Naive B cell (primary cell): Measurements from ENCODE around the gene KIF24. TPM values are rescaled to one million over a fixed set of nuclear protein-coding genes. Genes with fewer than 3 reads are reported as not detected.
A peak's percentile ranks its signal among the peaks of the same experiment; 100 is the strongest.
"Not testable (repeated sequence)": the region's sequence is repeated elsewhere in the genome, so short reads cannot be mapped to it uniquely, and the experiment has no call there.

ENCODE experiments used
- ATAC-seq, 2 donors: fragments of 150-1000 bp; cut with Tn5 transposase; 2 replicates each; pipeline ENCODE4 v1.10.0; 2021; ENCODE audit warnings: low read depth in 2 of 2, mild to moderate bottlenecking in 2 of 2, moderate library complexity in 2 of 2
- DNase-seq: peaks from one replicate; pipeline ENCODE4 v3.0.0; 2022
- H3K27ac Mint-ChIP-seq, 6 donors: one replicate each; pipeline ENCODE4 v1.8.0; 2020 to 2022; ENCODE audit warnings: mild to moderate bottlenecking in 6 of 6, mixed read lengths in 6 of 6, moderate library complexity in 5 of 6, inconsistent platforms in 2 of 6
- H3K27me3 Mint-ChIP-seq, 3 donors: one replicate each; pipeline ENCODE4 v1.8.0; 2021 to 2022; ENCODE audit warnings: mixed read lengths in 3 of 3, mild to moderate bottlenecking in 1 of 3
- H3K36me3 Mint-ChIP-seq, 2 donors: one replicate each; pipeline ENCODE4 v1.8.0; 2020 to 2022; ENCODE audit warnings: mixed read lengths in 2 of 2, inconsistent platforms in 1 of 2, mild to moderate bottlenecking in 1 of 2
- H3K4me1 Mint-ChIP-seq, 3 donors: one replicate each; pipeline ENCODE4 v1.8.0; 2020 to 2022; ENCODE audit warnings: mixed read lengths in 3 of 3, inconsistent platforms in 1 of 3, mild to moderate bottlenecking in 1 of 3, moderate library complexity in 1 of 3
- H3K4me3 Mint-ChIP-seq, 8 donors: one replicate each; pipeline ENCODE4 v1.8.0; 2020 to 2022; ENCODE audit warnings: mild to moderate bottlenecking in 8 of 8, mixed read lengths in 8 of 8, moderate library complexity in 8 of 8, inconsistent platforms in 2 of 8
- H3K9me3 Mint-ChIP-seq, 7 donors: one replicate each; pipeline ENCODE4 v1.8.0; 2020 to 2022; ENCODE audit warnings: mixed read lengths in 7 of 7, mild to moderate bottlenecking in 5 of 7, inconsistent platforms in 2 of 7, moderate library complexity in 1 of 7
- polyA plus RNA-seq, 6 donors: library from polyadenylated mRNA; unstranded; fragments of 300-500 nt; fragmentation: Illumina TruSeq; gene quantifications; one replicate each; pipeline ENCODE4 v1.2.3, GENCODE V29; 2021; ENCODE audit warnings: low read depth in 6 of 6

KIF24 gene
- polyA plus RNA-seq, 6 donors from 2014 or later: 0.07 to 0.21 (median 0.12) TPM; not detected in 1

GRCh38 chr9:34332076-34332964 lies 3.3 kb upstream of the KIF24 start:
- H3K27ac Mint-ChIP-seq: peak overlapping the region; percentile 26 to 82 (median 54)
- ATAC-seq: no peak

GRCh38 chr9:34331196-34331595 lies 2.1 kb upstream of the KIF24 start:
- Mint-ChIP-seq H3K9me3 (no peaks in the 10 kb centered on the region), H3K36me3 (no peaks in the 10 kb centered on the region), H3K27me3 (no peaks in the 10 kb centered on the region), H3K27ac (peak overlapping the region in 2 of 6 donors; percentile 64 to 79), H3K4me3 (peak overlapping the region in 6 of 8 donors; percentile 29 to 87 (median 44)), H3K4me1 (peaks cover 25 to 34% (median 25%) of the 10 kb centered on the region in 3 donors)
- DNase-seq (peak; percentile 21), ATAC-seq (no peak)

More at GRCh38 chr9:34332076-34332964, 3.3 kb upstream of the KIF24 start:
- H3K9me3 Mint-ChIP-seq: no peaks in the 10 kb centered on the region
- H3K27me3 Mint-ChIP-seq: no peaks in the 10 kb centered on the region
- peak overlapping the region in 2 of 8 donors; percentile 26 to 87 for H3K4me3 Mint-ChIP-seq
- no peaks in the 10 kb centered on the region for H3K36me3 Mint-ChIP-seq
- peaks cover 25 to 34% (median 25%) of the 10 kb centered on the region in 3 donors for H3K4me1 Mint-ChIP-seq
- no peak for DNase-seq

- no peaks in the 10 kb centered on the region for H3K9me3 Mint-ChIP-seq
- ATAC-seq: no peak
- H3K4me3 Mint-ChIP-seq: peak overlapping the region; percentile 87 to 99 (median 93)
- no peaks in the 10 kb centered on the region for H3K27me3 Mint-ChIP-seq
- no peaks in the 10 kb centered on the region for H3K36me3 Mint-ChIP-seq
- peak overlapping the region; percentile 97 to 99 (median 98) for H3K27ac Mint-ChIP-seq
- H3K4me1 Mint-ChIP-seq: peaks cover 21 to 34% (median 25%) of the 10 kb centered on the region in 3 donors
- DNase-seq: no peak
Observed at GRCh38 chr9:34328500-34328986, 525 bp downstream of the KIF24 start.

- Mint-ChIP-seq H3K36me3 (no peaks in the 10 kb centered on the region), H3K4me3 (peak overlapping the region in 1 of 8 donors; percentile 8), H3K27me3 (no peaks in the 10 kb centered on the region), H3K9me3 (no peaks in the 10 kb centered on the region), H3K4me1 (peaks cover 12 to 30% (median 18%) of the 10 kb centered on the region in 3 donors), H3K27ac (no peak overlapping the region)
- DNase-seq: no peak
- no peak for ATAC-seq
Observed at GRCh38 chr9:34326690-34327089, 2.4 kb downstream of the KIF24 start.

GRCh38 chr9:34322899-34323591 lies 6.0 kb downstream of the KIF24 start:
- no peaks in the 10 kb centered on the region for H3K9me3 Mint-ChIP-seq
- peaks cover 0 to 4% (median under 1%) of the 10 kb centered on the region in 3 donors for H3K4me1 Mint-ChIP-seq
- no peak overlapping the region for H3K4me3 Mint-ChIP-seq
- no peak for ATAC-seq
- H3K27ac Mint-ChIP-seq: no peak overlapping the region
- no peaks in the 10 kb centered on the region for H3K27me3 Mint-ChIP-seq
- no peak for DNase-seq
- H3K36me3 Mint-ChIP-seq: no peaks in the 10 kb centered on the region

GRCh38 chr9:34321451-34321850 lies 7.6 kb downstream of the KIF24 start:
- Mint-ChIP-seq H3K4me1 (peaks cover 0 to 4% (median 0%) of the 10 kb centered on the region in 3 donors), H3K36me3 (no peaks in the 10 kb centered on the region), H3K9me3 (no peaks in the 10 kb centered on the region), H3K27ac (no peak overlapping the region), H3K4me3 (no peak overlapping the region), H3K27me3 (no peaks in the 10 kb centered on the region)
- ATAC-seq (peak in 1 of 2 donors; percentile 47), DNase-seq (no peak)

GRCh38 chr9:34318163-34318790 lies 10.8 kb downstream of the KIF24 start:
- no peak for ATAC-seq
- Mint-ChIP-seq H3K36me3 (no peaks in the 10 kb centered on the region), H3K27ac (no peak overlapping the region), H3K9me3 (peaks cover 0 to 2% (median 0%) of the 10 kb centered on the region in 7 donors), H3K27me3 (no peaks in the 10 kb centered on the region), H3K4me3 (no peak overlapping the region), H3K4me1 (peaks cover 0 to 4% (median 0%) of the 10 kb centered on the region in 3 donors)
- no peak for DNase-seq

GRCh38 chr9:34317436-34317835 lies 11.6 kb downstream of the KIF24 start:
- DNase-seq (no peak), ATAC-seq (no peak)
- Mint-ChIP-seq H3K9me3 (peaks cover 0 to 2% (median 0%) of the 10 kb centered on the region in 7 donors), H3K27me3 (no peaks in the 10 kb centered on the region), H3K4me1 (peaks cover 0 to 4% (median 0%) of the 10 kb centered on the region in 3 donors), H3K27ac (no peak overlapping the region), H3K36me3 (no peaks in the 10 kb centered on the region), H3K4me3 (no peak overlapping the region)

- no peak for ATAC-seq
- no peak for DNase-seq
- Mint-ChIP-seq H3K9me3 (peaks cover 0 to 2% (median 0%) of the 10 kb centered on the region in 7 donors), H3K36me3 (no peaks in the 10 kb centered on the region), H3K4me1 (no peaks in the 10 kb centered on the region), H3K4me3 (no peak overlapping the region), H3K27me3 (no peaks in the 10 kb centered on the region), H3K27ac (no peak overlapping the region)
Observed at GRCh38 chr9:34311499-34312185, 17.4 kb downstream of the KIF24 start.

GRCh38 chr9:34310215-34310614 lies 18.9 kb downstream of the KIF24 start:
- H3K9me3 Mint-ChIP-seq: peaks cover 0 to 2% (median 0%) of the 10 kb centered on the region in 7 donors
- H3K27me3 Mint-ChIP-seq: no peaks in the 10 kb centered on the region

GRCh38 chr9:34308316-34308715 lies 20.8 kb downstream of the KIF24 start:
- not testable (repeated sequence) for DNase-seq, H3K4me1 Mint-ChIP-seq, H3K27ac Mint-ChIP-seq, H3K27me3 Mint-ChIP-seq, H3K9me3 Mint-ChIP-seq, H3K4me3 Mint-ChIP-seq, H3K36me3 Mint-ChIP-seq, ATAC-seq

More at GRCh38 chr9:34310215-34310614, 18.9 kb downstream of the KIF24 start:
- no peaks in the 10 kb centered on the region for H3K4me1 Mint-ChIP-seq
- ATAC-seq (no peak), DNase-seq (no peak)
- H3K36me3 Mint-ChIP-seq: no peaks in the 10 kb centered on the region
- H3K27ac Mint-ChIP-seq: no peak overlapping the region
- no peak overlapping the region for H3K4me3 Mint-ChIP-seq

GRCh38 chr9:34301064-34301463 lies 28.0 kb downstream of the KIF24 start:
- H3K27me3 Mint-ChIP-seq, H3K4me3 Mint-ChIP-seq, H3K36me3 Mint-ChIP-seq, H3K4me1 Mint-ChIP-seq, ATAC-seq, H3K27ac Mint-ChIP-seq, H3K9me3 Mint-ChIP-seq, DNase-seq: not testable (repeated sequence)

GRCh38 chr9:34292552-34292951 lies 36.5 kb downstream of the KIF24 start:
- Mint-ChIP-seq H3K4me1 (no peaks in the 10 kb centered on the region), H3K9me3 (no peaks in the 10 kb centered on the region), H3K27me3 (no peaks in the 10 kb centered on the region), H3K36me3 (no peaks in the 10 kb centered on the region), H3K4me3 (no peak overlapping the region), H3K27ac (no peak overlapping the region)
- no peak for DNase-seq
- ATAC-seq: no peak
